Peyer's patch (tissue), 4 donors: Measurements from ENCODE around the gene NABP2. TPM values are rescaled to one million over a fixed set of nuclear protein-coding genes. Genes with fewer than 3 reads are reported as not detected.

ENCODE experiments used
- DNase-seq, 3 donors: peaks; one replicate each; pipeline ENCODE4 v3.0.0-alpha.2; 2017 to 2019
- H3K27ac ChIP-seq, 4 donors: fragments of 200-600 bp; sonication (generic); one replicate each; pipeline ENCODE4 v1.5.1; 2016 to 2019
- H3K27me3 ChIP-seq, 2 donors: fragments of 200-600 bp; sonication (generic); one replicate each; pipeline ENCODE4 v1.5.1; 2019
- H3K36me3 ChIP-seq, 3 donors: fragments of 200-600 bp; sonication (generic); one replicate each; pipeline ENCODE4 v1.5.1; 2016 to 2019
- H3K4me1 ChIP-seq, 4 donors: fragments of 200-600 bp; sonication (generic); one replicate each; pipeline ENCODE4 v1.5.1; 2016 to 2019
- H3K4me3 ChIP-seq, 4 donors: fragments of 200-600 bp; sonication (generic); 1 replicate in 3 of 4; 2 replicates in 1 of 4; pipeline ENCODE4 v1.5.1; 2016 to 2019; ENCODE audit warnings: mild to moderate bottlenecking in 1 of 4
- H3K9me3 ChIP-seq, 4 donors: fragments of 200-600 bp; sonication (generic); one replicate each; pipeline ENCODE4 v1.5.1; 2016 to 2019; ENCODE audit warnings: mild to moderate bottlenecking in 1 of 4
- POLR2A ChIP-seq, 2 donors: fragments of 450-650 bp; IDR thresholded peaks; one replicate each; pipeline ENCODE4 v1.5.1; 2017; ENCODE audit warnings: antibody characterized with exemption in 2 of 2, mild to moderate bottlenecking in 2 of 2, moderate library complexity in 2 of 2
- total RNA-seq, 4 donors: library from RNA; depleted of rRNA; stranded (reverse); fragments of >200 nt; gene quantifications; one replicate each; pipeline ENCODE4 v1.1.0, GENCODE V29; 2016
- TF ChIP-seq, protein P1 (sequence below), 6 experiments: fragments of 450-650 bp in 4 of 6; fragments of 200-600 bp in 2 of 6; sonication (generic) in 1 of 6; IDR thresholded peaks; one replicate each; pipeline ENCODE4 v1.5.1; 2017 to 2019; ENCODE audit warnings: antibody characterized with exemption in 6 of 6, mild to moderate bottlenecking in 3 of 6, moderate library complexity in 1 of 6

NABP2 gene
- total RNA-seq, 4 donors from 2014 or later, result 15.3 to 25.3 (median 23.5) TPM

DNA sequence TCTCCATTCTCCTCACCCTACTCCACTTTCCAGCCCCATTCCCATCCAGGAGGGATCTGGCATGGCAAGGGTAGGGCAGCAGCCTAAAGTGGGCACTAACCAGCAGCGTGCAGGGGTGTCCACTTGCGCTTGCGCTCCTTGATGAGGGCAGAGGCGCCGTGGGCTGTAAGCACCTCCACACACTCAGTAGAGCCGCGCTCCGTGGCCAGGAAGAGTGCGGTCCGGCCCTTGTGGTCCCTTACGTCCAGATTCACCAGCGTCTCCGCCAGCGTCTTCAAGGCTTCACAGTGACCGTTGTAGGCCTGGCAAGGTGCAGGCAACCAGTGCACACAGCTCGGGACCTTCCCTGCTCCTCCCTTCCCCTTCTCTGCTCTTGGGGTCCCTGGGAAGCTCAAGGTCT lies 23.8 kb downstream of the NABP2 start:
- TF ChIP-seq, protein P1, sequence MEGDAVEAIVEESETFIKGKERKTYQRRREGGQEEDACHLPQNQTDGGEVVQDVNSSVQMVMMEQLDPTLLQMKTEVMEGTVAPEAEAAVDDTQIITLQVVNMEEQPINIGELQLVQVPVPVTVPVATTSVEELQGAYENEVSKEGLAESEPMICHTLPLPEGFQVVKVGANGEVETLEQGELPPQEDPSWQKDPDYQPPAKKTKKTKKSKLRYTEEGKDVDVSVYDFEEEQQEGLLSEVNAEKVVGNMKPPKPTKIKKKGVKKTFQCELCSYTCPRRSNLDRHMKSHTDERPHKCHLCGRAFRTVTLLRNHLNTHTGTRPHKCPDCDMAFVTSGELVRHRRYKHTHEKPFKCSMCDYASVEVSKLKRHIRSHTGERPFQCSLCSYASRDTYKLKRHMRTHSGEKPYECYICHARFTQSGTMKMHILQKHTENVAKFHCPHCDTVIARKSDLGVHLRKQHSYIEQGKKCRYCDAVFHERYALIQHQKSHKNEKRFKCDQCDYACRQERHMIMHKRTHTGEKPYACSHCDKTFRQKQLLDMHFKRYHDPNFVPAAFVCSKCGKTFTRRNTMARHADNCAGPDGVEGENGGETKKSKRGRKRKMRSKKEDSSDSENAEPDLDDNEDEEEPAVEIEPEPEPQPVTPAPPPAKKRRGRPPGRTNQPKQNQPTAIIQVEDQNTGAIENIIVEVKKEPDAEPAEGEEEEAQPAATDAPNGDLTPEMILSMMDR (IDR thresholded peaks at IDR 0.05), result no peak
- TF ChIP-seq POLR2A (IDR thresholded peaks at IDR 0.05), result no peak
- Histone ChIP-seq H3K36me3 (peaks cover 0 to 100% (median 0%) of the 10 kb centered on the region in 3 donors), H3K4me1 (no peaks in the 10 kb centered on the region)

DNA sequence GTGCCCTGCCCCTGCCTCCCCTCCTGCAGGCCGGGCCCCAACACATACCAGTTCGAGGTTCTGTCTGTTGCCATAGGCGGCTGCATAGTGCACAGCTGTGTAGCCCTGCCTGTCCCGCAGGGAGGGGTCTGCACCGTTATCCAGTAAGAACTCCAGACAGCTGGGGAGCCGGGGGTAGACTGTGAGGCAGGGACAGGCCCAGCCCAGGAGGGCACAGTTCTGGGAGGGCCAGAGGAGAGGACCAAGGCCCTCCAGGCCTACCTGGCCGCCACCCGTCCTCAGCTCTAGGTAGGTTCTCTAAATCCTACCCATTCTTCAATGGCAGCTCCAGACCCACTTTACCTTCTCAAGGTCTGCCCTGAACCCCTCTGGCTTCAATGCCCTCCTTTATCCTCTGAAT lies 24.6 kb downstream of the NABP2 start:
- Histone ChIP-seq H3K27ac (no peak overlapping the region), H3K36me3 (peaks cover 0 to 100% (median 0%) of the 10 kb centered on the region in 3 donors), H3K4me1 (no peaks in the 10 kb centered on the region), H3K27me3 (no peaks in the 10 kb centered on the region), H3K4me3 (no peak overlapping the region), H3K9me3 (no peaks in the 10 kb centered on the region)
- TF ChIP-seq POLR2A (IDR thresholded peaks at IDR 0.05), result no peak
- TF ChIP-seq, protein P1 (IDR thresholded peaks at IDR 0.05), result no peak
- no peak for DNase-seq

More for the DNA sequence above, 23.8 kb downstream of the NABP2 start:
- DNase-seq, result no peak
- Histone ChIP-seq H3K27ac (no peak overlapping the region), H3K9me3 (no peaks in the 10 kb centered on the region), H3K27me3 (no peaks in the 10 kb centered on the region), H3K4me3 (no peak overlapping the region)

DNA sequence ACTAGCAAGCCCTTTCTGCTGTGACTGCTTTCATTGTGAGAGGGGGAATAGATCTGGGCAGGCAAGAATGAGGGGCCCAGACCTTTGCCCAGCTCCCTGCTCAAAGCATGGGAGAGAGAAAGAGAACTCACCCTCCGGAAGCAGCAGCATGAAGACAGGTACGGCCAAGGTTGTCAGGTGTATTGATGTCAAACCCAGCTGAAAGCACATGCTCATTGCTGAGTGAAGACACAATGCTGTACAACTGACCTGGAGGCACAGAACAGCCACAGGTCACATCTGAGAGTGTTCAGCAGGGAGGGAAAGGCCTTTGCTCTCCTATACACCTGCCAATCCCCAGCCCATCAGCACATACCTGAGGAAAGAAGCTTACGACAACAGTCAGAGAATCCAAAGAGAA lies 28.5 kb downstream of the NABP2 start:
- no peak overlapping the region for H3K4me3 ChIP-seq
- TF ChIP-seq, protein P1 (IDR thresholded peaks at IDR 0.05), result no peak
- no peak for TF ChIP-seq POLR2A (IDR thresholded peaks at IDR 0.05)
- H3K27me3 ChIP-seq, result no peaks in the 10 kb centered on the region
- H3K4me1 ChIP-seq, result peaks cover 0 to 15% (median 3%) of the 10 kb centered on the region in 4 donors
- DNase-seq, result no peak
- no peak overlapping the region for H3K27ac ChIP-seq
- H3K36me3 ChIP-seq, result peaks cover 0 to 82% (median 0%) of the 10 kb centered on the region in 3 donors
- H3K9me3 ChIP-seq, result no peaks in the 10 kb centered on the region

DNA sequence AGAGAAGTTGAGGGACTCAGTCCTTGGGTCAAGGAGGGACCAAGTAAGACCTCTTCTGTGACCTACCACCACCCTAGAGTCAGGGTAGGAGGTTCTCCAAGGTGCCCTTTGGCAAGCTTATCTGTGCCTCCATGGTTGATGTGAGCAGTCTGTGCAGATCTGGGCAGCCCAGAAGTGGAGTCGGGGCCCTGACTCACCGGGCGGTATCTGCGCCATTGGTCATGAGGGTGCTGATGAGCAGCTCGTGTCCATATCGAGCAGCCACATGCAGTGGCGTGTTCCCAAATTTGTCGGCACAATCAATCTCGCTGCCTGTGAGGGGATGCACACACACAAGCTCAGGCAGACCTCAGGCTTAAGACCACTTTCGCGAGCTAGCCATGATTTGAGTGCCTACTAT lies 28.9 kb downstream of the NABP2 start:
- peaks cover 0 to 15% (median 3%) of the 10 kb centered on the region in 4 donors for H3K4me1 ChIP-seq
- no peak overlapping the region for H3K4me3 ChIP-seq
- no peak for DNase-seq
- H3K27me3 ChIP-seq, result no peaks in the 10 kb centered on the region
- no peaks in the 10 kb centered on the region for H3K9me3 ChIP-seq
- H3K36me3 ChIP-seq, result peaks cover 0 to 78% (median 0%) of the 10 kb centered on the region in 3 donors
- H3K27ac ChIP-seq, result no peak overlapping the region
- TF ChIP-seq, protein P1 (IDR thresholded peaks at IDR 0.05), result no peak
- TF ChIP-seq POLR2A (IDR thresholded peaks at IDR 0.05), result no peak

DNA sequence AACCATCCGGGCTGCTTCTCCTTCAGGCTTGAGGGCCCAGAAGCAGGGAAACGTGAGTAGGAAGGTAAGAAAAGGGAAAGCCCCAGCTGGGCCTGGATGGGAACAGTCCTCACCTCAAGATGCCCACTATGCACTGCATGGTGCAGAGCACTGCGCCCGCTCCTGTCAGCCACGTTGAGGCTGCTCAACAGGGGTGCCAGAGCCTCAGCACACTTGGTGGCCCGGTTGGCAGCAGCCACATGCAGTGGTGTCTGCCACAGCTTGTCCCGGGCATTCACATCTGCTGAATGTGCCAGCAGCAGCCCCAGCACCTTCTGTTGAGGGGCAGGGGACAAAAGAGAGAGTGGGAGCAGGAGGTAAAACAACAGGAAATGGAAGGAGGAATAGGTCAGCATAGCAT lies 31.5 kb downstream of the NABP2 start:
- no peak for DNase-seq
- no peaks in the 10 kb centered on the region for H3K9me3 ChIP-seq
- H3K36me3 ChIP-seq, result peaks cover 0 to 52% (median 0%) of the 10 kb centered on the region in 3 donors
- peaks cover 0 to 22% (median 3%) of the 10 kb centered on the region in 4 donors for H3K4me1 ChIP-seq
- H3K4me3 ChIP-seq, result no peak overlapping the region
- H3K27me3 ChIP-seq, result no peaks in the 10 kb centered on the region
- TF ChIP-seq, protein P1 (IDR thresholded peaks at IDR 0.05), result no peak
- no peak for TF ChIP-seq POLR2A (IDR thresholded peaks at IDR 0.05)
- H3K27ac ChIP-seq, result no peak overlapping the region
